H1 (cell line): ENCODE measurements around the gene RUVBL1. TPM values are rescaled to one million over a fixed set of nuclear protein-coding genes. Genes with fewer than 3 reads are reported as not detected.

Source experiments
- CTCF ChIA-PET: fragments of 300-600 bp; sonication (Branson Sonifier 250); formaldehyde crosslinking; loops from one replicate; lab custom pipeline; 2021; ENCODE audit not compliant: partially characterized antibody; lab: Charles Lee
- POLR2A ChIA-PET: fragments of 300-600 bp; sonication (Branson Sonifier 250); formaldehyde crosslinking; loops from one replicate; lab custom pipeline; 2021; ENCODE audit warnings: inconsistent platforms; ENCODE audit not compliant: partially characterized antibody; lab: Charles Lee
- DNase-seq, 2 experiments: peaks; one replicate each; pipeline versions ENCODE4 v3.0.0 to v3.0.0-alpha.2; 2010 to 2022; ENCODE audit warnings: low spot score in 2 of 2, low read depth in 1 of 2, mixed read lengths in 1 of 2
- FAIRE-seq: peaks from 2 replicates; lab custom pipeline; 2011; peaks lifted over from hg19 to GRCh38; lab: Jason Lieb, UNC
- H2AFZ ChIP-seq: 2 replicates; pipeline ENCODE4 v1.8.1; 2012; ENCODE audit warnings: low read length, inconsistent platforms
- H2AK5ac ChIP-seq: 2 replicates; pipeline ENCODE4 v1.6.1; 2013; ENCODE audit warnings: low read depth, low read length
- H2BK120ac ChIP-seq: replicated peaks from 2 replicates; pipeline ENCODE3; 2013; ENCODE audit warnings: low read depth, low read length, inconsistent platforms
- H2BK12ac ChIP-seq: 2 replicates; pipeline ENCODE4 v1.6.1; 2013; ENCODE audit warnings: low read depth, low read length
- H2BK15ac ChIP-seq: 2 replicates; pipeline ENCODE4 v1.6.1; 2013; ENCODE audit warnings: low read length
- H2BK20ac ChIP-seq: 2 replicates; pipeline ENCODE4 v1.6.1; 2013; ENCODE audit warnings: low read length
- H2BK5ac ChIP-seq: 2 replicates; pipeline ENCODE4 v1.6.1; 2013; ENCODE audit warnings: low read depth, low read length
- H3K14ac ChIP-seq: 2 replicates; pipeline ENCODE4 v1.6.1; 2013; ENCODE audit warnings: inconsistent platforms; ENCODE audit not compliant: insufficient read length
- H3K18ac ChIP-seq: 2 replicates; pipeline ENCODE4 v1.6.1; 2013; ENCODE audit warnings: low read length; ENCODE audit errors: extremely low read depth
- H3K23ac ChIP-seq: 2 replicates; pipeline ENCODE4 v1.6.1; 2013; ENCODE audit warnings: inconsistent platforms; ENCODE audit not compliant: insufficient read length
- H3K23me2 ChIP-seq: 2 replicates; pipeline ENCODE4 v1.6.1; 2013; ENCODE audit warnings: low read depth, low read length
- H3K27ac ChIP-seq: 2 replicates; pipeline ENCODE4 v1.6.1; 2011; ENCODE audit warnings: low read depth, low read length, inconsistent platforms
- H3K27me3 ChIP-seq, 4 experiments: replicated peaks in 1 of 4; 1 replicate in 1 of 4; 2 replicates in 3 of 4; pipeline versions ENCODE4 v1.6.1 to v1.8.1; 2011 to 2013; ENCODE audit warnings: low read length in 3 of 4, mild to moderate bottlenecking in 3 of 4, inconsistent platforms in 2 of 4, mixed read lengths in 2 of 4, moderate library complexity in 1 of 4; ENCODE audit not compliant: control insufficient read depth in 3 of 4, insufficient read depth in 3 of 4; ENCODE audit errors: extremely low read depth in 1 of 4
- H3K36me3 ChIP-seq, 4 experiments: 2 replicates each; pipeline versions ENCODE4 v1.6.1 to v1.8.1; 2011 to 2013; ENCODE audit warnings: mild to moderate bottlenecking in 4 of 4, low read length in 3 of 4, moderate library complexity in 2 of 4, control low read depth in 1 of 4, inconsistent platforms in 1 of 4; ENCODE audit not compliant: insufficient read depth in 4 of 4, control insufficient read depth in 2 of 4
- H3K4ac ChIP-seq: replicated peaks from 2 replicates; pipeline ENCODE3; 2013; ENCODE audit warnings: low read length, low read depth, mixed read lengths, inconsistent platforms; ENCODE audit not compliant: insufficient read length
- H3K4me1 ChIP-seq, 4 experiments: replicated peaks in 1 of 4; 1 replicate in 1 of 4; 2 replicates in 3 of 4; pipeline versions ENCODE4 v1.6.1 to v1.8.1; 2011 to 2013; ENCODE audit warnings: low read length in 3 of 4, inconsistent platforms in 2 of 4, mixed read lengths in 1 of 4; ENCODE audit not compliant: insufficient read depth in 4 of 4, control insufficient read depth in 3 of 4
- H3K4me2 ChIP-seq, 2 experiments: 2 replicates each; pipeline versions ENCODE4 v1.6.1 to v1.8.1; 2011 to 2013; ENCODE audit warnings: low read depth in 2 of 2, low read length in 2 of 2, control low read depth in 1 of 2, inconsistent platforms in 1 of 2, mild to moderate bottlenecking in 1 of 2; ENCODE audit not compliant: insufficient read depth in 1 of 2
- H3K4me3 ChIP-seq, 4 experiments: fragments of 200-600, 300-600 bp in 1 of 4; sonication (generic), shearing (Covaris generic), sonication (Bioruptor Twin) in 1 of 4; 2 replicates each; pipeline versions ENCODE4 v1.5.1 to v1.8.1; 2011 to 2016; ENCODE audit warnings: low read length in 4 of 4, low read depth in 3 of 4, control low read depth in 2 of 4, inconsistent platforms in 2 of 4, mild to moderate bottlenecking in 2 of 4, mixed read lengths in 1 of 4, moderate library complexity in 1 of 4; ENCODE audit not compliant: insufficient read depth in 2 of 4; ENCODE audit errors: extremely low read depth in 1 of 4
- H3K56ac ChIP-seq: replicated peaks from 2 replicates; pipeline ENCODE3; 2013; ENCODE audit warnings: low read depth, mild to moderate bottlenecking, mixed read lengths, low read length, inconsistent platforms; ENCODE audit not compliant: insufficient read length
- H3K79me1 ChIP-seq: 2 replicates; pipeline ENCODE4 v1.6.1; 2013; ENCODE audit warnings: low read depth, low read length, control low read depth
- H3K79me2 ChIP-seq, 2 experiments: 2 replicates each; pipeline versions ENCODE4 v1.6.1 to v1.8.1; 2012 to 2013; ENCODE audit warnings: low read length in 2 of 2, mild to moderate bottlenecking in 2 of 2, inconsistent platforms in 1 of 2; ENCODE audit not compliant: insufficient read depth in 2 of 2, control insufficient read depth in 1 of 2
- H3K9ac ChIP-seq, 4 experiments: replicated peaks in 1 of 4; 1 replicate in 1 of 4; 2 replicates in 3 of 4; pipeline versions ENCODE4 v1.6.1 to v1.8.1; 2011 to 2013; ENCODE audit warnings: low read depth in 3 of 4, low read length in 3 of 4, control low read depth in 2 of 4, mild to moderate bottlenecking in 2 of 4, moderate library complexity in 2 of 4, inconsistent platforms in 1 of 4; ENCODE audit errors: extremely low read depth in 1 of 4
- H3K9me3 ChIP-seq, 2 experiments: 2 replicates each; pipeline versions ENCODE4 v1.6.1 to v1.8.1; 2012 to 2013; ENCODE audit warnings: mild to moderate bottlenecking in 2 of 2, moderate library complexity in 2 of 2, control low read depth in 1 of 2, inconsistent platforms in 1 of 2, low read depth in 1 of 2, low read length in 1 of 2, mixed read lengths in 1 of 2; ENCODE audit not compliant: insufficient read depth in 2 of 2
- H4K20me1 ChIP-seq, 2 experiments: replicated peaks in 1 of 2; 2 replicates each; pipeline versions ENCODE3 to v1.8.1; 2011 to 2013; ENCODE audit warnings: inconsistent platforms in 2 of 2, low read length in 2 of 2, mild to moderate bottlenecking in 1 of 2; ENCODE audit not compliant: insufficient read depth in 2 of 2, control insufficient read depth in 1 of 2
- H4K5ac ChIP-seq: 2 replicates; pipeline ENCODE4 v1.6.1; 2013; ENCODE audit warnings: low read length, low read depth, mixed read lengths, inconsistent platforms; ENCODE audit not compliant: insufficient read length
- H4K8ac ChIP-seq: 2 replicates; pipeline ENCODE4 v1.8.0; 2013; ENCODE audit warnings: mild to moderate bottlenecking, moderate library complexity, low read length, inconsistent platforms; ENCODE audit not compliant: insufficient read depth; ENCODE audit errors: extremely low read depth
- H4K91ac ChIP-seq: replicated peaks from 2 replicates; pipeline ENCODE3; 2013; ENCODE audit warnings: low read length, mixed read lengths, inconsistent platforms; ENCODE audit not compliant: insufficient read length
- CBX5 ChIP-seq: fragments of 300-800, 300-1000 bp; sonication (generic); IDR thresholded peaks from 2 replicates; pipeline ENCODE4 v1.7.1; 2016; ENCODE audit warnings: antibody characterized with exemption, low read length, low read depth
- CHD2 ChIP-seq: IDR thresholded peaks from 2 replicates; pipeline ENCODE4 v1.6.1; 2012; ENCODE audit warnings: low read length, improper control_type of control experiment
- EP300 ChIP-seq, 2 experiments: IDR thresholded peaks; 1 replicate in 1 of 2; 2 replicates in 1 of 2; pipeline ENCODE4 v1.6.1; 2011 to 2012; ENCODE audit warnings: low read depth in 2 of 2, low read length in 2 of 2, mild to moderate bottlenecking in 2 of 2, borderline replicate concordance in 1 of 2, inconsistent platforms in 1 of 2, moderate library complexity in 1 of 2
- KDM4A ChIP-seq: IDR thresholded peaks from one replicate; pipeline ENCODE4 v1.7.1; 2012; ENCODE audit warnings: low read depth, mild to moderate bottlenecking, moderate library complexity, low read length, inconsistent platforms; ENCODE audit not compliant: severe bottlenecking
- NANOG ChIP-seq: IDR thresholded peaks from 2 replicates; pipeline ENCODE4 v1.6.1; 2011; ENCODE audit warnings: low read length, low read depth, mild to moderate bottlenecking, inconsistent platforms; ENCODE audit not compliant: insufficient read depth, poor library complexity, severe bottlenecking
- ZNF274 ChIP-seq: IDR thresholded peaks from 2 replicates; pipeline ENCODE4 v1.7.0; 2012; ENCODE audit warnings: low read length, borderline replicate concordance; ENCODE audit errors: extremely low read depth
- WGBS, 2 experiments: shearing (Covaris generic) in 1 of 2; methylation state at CpG; one replicate each; pipeline versions ENCODE4 v1.1.6 to v1.1.7; 2013 to 2015; ENCODE audit warnings: low lambda C conversion rate in 2 of 2, mixed read lengths in 2 of 2, inconsistent platforms in 1 of 2, low coverage in 1 of 2, missing lambda C conversion rate in 1 of 2; ENCODE audit not compliant: insufficient replicate concordance in 2 of 2, insufficient coverage in 1 of 2, insufficient read length in 1 of 2; ENCODE audit errors: extremely low coverage in 1 of 2, missing lambda C conversion rate in 1 of 2; 5-methylcytosine and 5-hydroxymethylcytosine counted together
- polyA plus RNA-seq, 7 experiments: library from polyadenylated mRNA; depleted of rRNA in 3 of 7; stranded (reverse) in 5 of 7; unstranded in 2 of 7; fragments of >200 nt in 5 of 7; fragments of 200-250 nt in 2 of 7; gene quantifications; 1 replicate in 5 of 7; 2 replicates in 1 of 7; 4 replicates in 1 of 7; pipeline versions ENCODE4 v1.2.1 to v1.2.3, GENCODE V29; 2011 to 2013; ENCODE audit warnings: missing spikeins in 2 of 7, mixed read lengths in 2 of 7
- total RNA-seq: library from RNA; stranded (reverse); fragmentation: NEBNext Ultra II Directional; extraction: Animal tissue kit (Norgen Biotek cat#: 25700); gene quantifications from 2 replicates; pipeline ENCODE4 v1.2.1, GENCODE V29; 2021

Gene RUVBL1
- total and polyA plus RNA-seq, 2 of the 8 experiments (the other 6 are each of a cell fraction or from before 2014, with no cell fraction given) = 112 to 135 TPM

- Histone ChIP-seq H3K27me3 (no peaks in the 10 kb centered on the region), H2BK12ac (no peak overlapping the region), H3K23me2 (no peaks in the 10 kb centered on the region), H3K18ac (no peak overlapping the region), H3K36me3 (peaks cover 47 to 93% (median 88%) of the 10 kb centered on the region in 4 experiments), H4K91ac (no peak overlapping the region), H3K23ac (no peak overlapping the region), H2BK120ac (no peak overlapping the region), H2BK15ac (no peak overlapping the region), H4K5ac (no peak overlapping the region), H3K9ac (no peak overlapping the region), H3K56ac (no peak overlapping the region), H3K79me2 (no peaks in the 10 kb centered on the region), H4K8ac (no peak overlapping the region; the same call in 1 of the 2 replicates), H3K79me1 (peaks cover 3% of the 10 kb centered on the region; the same call in 1 of the 2 replicates), H3K9me3 (no peaks in the 10 kb centered on the region), H3K4me1 (no peaks in the 10 kb centered on the region), H3K14ac (no peak overlapping the region), H2AFZ (no peak overlapping the region), H3K4ac (no peak overlapping the region), H2AK5ac (no peak overlapping the region), H3K4me2 (no peak overlapping the region), H2BK20ac (no peak overlapping the region), H3K27ac (no peak overlapping the region), H2BK5ac (no peak overlapping the region), H4K20me1 (peaks cover 9 to 23% of the 10 kb centered on the region in 2 experiments), H3K4me3 (no peak overlapping the region)
- 99% methylated on average over 9 of the region's 9 CpGs; no CpG with 5 or more reads in 1 of the 2 experiments for WGBS, 2 experiments
- ChIA-PET CTCF (interaction anchor here (0.6 to 7.1 kb wide), 12 partner anchors 9 to 320 kb away, joined by 3 to 62 read pairs (median 3); partner anchors contain the start of gene SEC61A1), POLR2A (interaction anchor here (0.8 to 1.5 kb wide), 4 partner anchors 9 to 67 kb away, joined by 3 to 5 read pairs (median 3); partner anchors contain the start of gene SEC61A1)
- DNase-seq (no peak), FAIRE-seq (no peak)
- no peak for TF ChIP-seq CBX5
- TF ChIP-seq KDM4A = no peak
- TF ChIP-seq NANOG = no peak
- no peak for TF ChIP-seq EP300 (IDR thresholded peaks at IDR 0.05; ENCODE audit: borderline replicate concordance in 1 of 2, low read depth in 2 of 2, low read length in 2 of 2)
- no peak for TF ChIP-seq CHD2
- TF ChIP-seq ZNF274 = no peak
Observed at GRCh38 chr3:128066676-128067075, 56.9 kb downstream of the RUVBL1 start.
